ENCODE data around the gene MTCL3.
A peak's percentile ranks its signal among the peaks of the same experiment; 100 is the strongest.

MTCL3 gene

GRCh38 chr6:127514773-127515227, 4.3 kb downstream of the MTCL3 start:
- peak; percentile 70 for DNase-seq

GRCh38 chr6:127514179-127514772, 4.9 kb downstream of the MTCL3 start:
- no peak for DNase-seq

- DNase-seq: no peak
Observed at GRCh38 chr6:127513425-127513824, 5.7 kb downstream of the MTCL3 start.

- DNase-seq: no peak
Observed at GRCh38 chr6:127510876-127511275, 8.3 kb downstream of the MTCL3 start.

GRCh38 chr6:127506894-127507293, 12.2 kb downstream of the MTCL3 start:
- DNase-seq: no peak

GRCh38 chr6:127503022-127503421, 16.1 kb downstream of the MTCL3 start:
- DNase-seq: no peak

GRCh38 chr6:127497410-127497809, 21.7 kb downstream of the MTCL3 start:
- DNase-seq: no peak

GRCh38 chr6:127496471-127496870, 22.7 kb downstream of the MTCL3 start:
- no peak for DNase-seq

GRCh38 chr6:127494240-127494767, 24.8 kb downstream of the MTCL3 start:
- DNase-seq: no peak

GRCh38 chr6:127489248-127489647, 29.9 kb downstream of the MTCL3 start:
- no peak for DNase-seq

GRCh38 chr6:127486934-127487333, 32.2 kb downstream of the MTCL3 start:
- no peak for DNase-seq

- DNase-seq: no peak
Observed at GRCh38 chr6:127484212-127484863, 34.8 kb downstream of the MTCL3 start.

- DNase-seq: no peak
Observed at GRCh38 chr6:127483399-127484055, 35.6 kb downstream of the MTCL3 start.

GRCh38 chr6:127482325-127482724, 36.8 kb downstream of the MTCL3 start:
- no peak for DNase-seq

GRCh38 chr6:127481628-127482027, 37.5 kb downstream of the MTCL3 start:
- no peak for DNase-seq

- DNase-seq: no peak
Observed at GRCh38 chr6:127481111-127481510, 38.0 kb downstream of the MTCL3 start.

GRCh38 chr6:127477658-127478057, 41.5 kb downstream of the MTCL3 start:
- DNase-seq: no peak

GRCh38 chr6:127475823-127476176, 43.3 kb downstream of the MTCL3 start:
- DNase-seq: no peak

- no peak for DNase-seq
Observed at GRCh38 chr6:127475135-127475822, 43.9 kb downstream of the MTCL3 start.

GRCh38 chr6:127471379-127472255, 47.5 kb downstream of the MTCL3 start:
- no peak for DNase-seq

- no peak for DNase-seq
Observed at GRCh38 chr6:127468936-127469335, 50.2 kb downstream of the MTCL3 start.

GRCh38 chr6:127466416-127466815, 52.7 kb downstream of the MTCL3 start:
- no peak for DNase-seq

Data from activated CD8-positive, alpha-beta memory T cell treated with anti-CD3 and anti-CD28 coated beads for 24 hours (primary cell).